Stimulated activated CD4-positive, alpha-beta T cell treated with anti-CD3 and anti-CD28 coated beads, TNF-alpha, amount 100 ng/mL, for 24 hours (primary cell): Measurements from ENCODE around the gene OCLN.
"Not testable (repeated sequence)": the region's sequence is repeated elsewhere in the genome, so short reads cannot be mapped to it uniquely, and the experiment has no call there.

Source experiments
- DNase-seq, 3 experiments: peaks; one replicate each; pipeline ENCODE4 v3.0.0-alpha.2; 2020; ENCODE audit warnings: low read depth in 3 of 3

OCLN gene

GRCh38 chr5:69492391-69492922, at the start of gene OCLN:
Gene OCLN, plus strand, starts transcription at chr5:69492790. Its CDS starts 11,455 bp downstream, at chr5:69504245.
- DNase-seq = peak in 1 of 3 experiments; percentile 36

GRCh38 chr5:69444127-69444754, 48.3 kb upstream of the OCLN start:
- DNase-seq = no peak

GRCh38 chr5:69449511-69449910, 43.1 kb upstream of the OCLN start:
- DNase-seq = no peak

GRCh38 chr5:69450116-69450515, 42.5 kb upstream of the OCLN start:
- no peak for DNase-seq

GRCh38 chr5:69450527-69450926, 42.1 kb upstream of the OCLN start:
- DNase-seq = not testable (repeated sequence)

- no peak for DNase-seq
Observed at GRCh38 chr5:69451941-69452647, 40.5 kb upstream of the OCLN start.

- not testable (repeated sequence) for DNase-seq
Observed at GRCh38 chr5:69453487-69453886, 39.1 kb upstream of the OCLN start.

GRCh38 chr5:69454460-69455249, 37.9 kb upstream of the OCLN start:
- DNase-seq = no peak

- DNase-seq = not testable (repeated sequence)
Observed at GRCh38 chr5:69455428-69455988, 37.1 kb upstream of the OCLN start.

GRCh38 chr5:69462170-69462569, 30.4 kb upstream of the OCLN start:
- DNase-seq = no peak

- DNase-seq = not testable (repeated sequence)
Observed at GRCh38 chr5:69466375-69466774, 26.2 kb upstream of the OCLN start.

- no peak for DNase-seq
Observed at GRCh38 chr5:69467442-69468225, 25.0 kb upstream of the OCLN start.

GRCh38 chr5:69468631-69469030, 24.0 kb upstream of the OCLN start:
- no peak for DNase-seq

GRCh38 chr5:69471516-69471915, 21.1 kb upstream of the OCLN start:
- DNase-seq = not testable (repeated sequence)

- not testable (repeated sequence) for DNase-seq
Observed at GRCh38 chr5:69472535-69473143, 20.0 kb upstream of the OCLN start.

GRCh38 chr5:69477170-69477569, 15.4 kb upstream of the OCLN start:
- no peak for DNase-seq

- DNase-seq = not testable (repeated sequence)
Observed at GRCh38 chr5:69478296-69478695, 14.3 kb upstream of the OCLN start.

GRCh38 chr5:69484891-69485290, 7.7 kb upstream of the OCLN start:
- DNase-seq = no peak

GRCh38 chr5:69485471-69485870, 7.1 kb upstream of the OCLN start:
- DNase-seq = no peak

GRCh38 chr5:69489246-69489645, 3.3 kb upstream of the OCLN start:
- DNase-seq = no peak

- DNase-seq = no peak
Observed at GRCh38 chr5:69491027-69491426, 1.6 kb upstream of the OCLN start.
